ENCODE results near the gene SAP25. TPM values are rescaled to one million over a fixed set of nuclear protein-coding genes. Genes with fewer than 3 reads are reported as not detected.
A peak's percentile ranks its signal among the peaks of the same experiment; 100 is the strongest.

The SAP25 gene
- polyA plus RNA-seq, 3 donors = 67.2 TPM; not detected in 2

DNA sequence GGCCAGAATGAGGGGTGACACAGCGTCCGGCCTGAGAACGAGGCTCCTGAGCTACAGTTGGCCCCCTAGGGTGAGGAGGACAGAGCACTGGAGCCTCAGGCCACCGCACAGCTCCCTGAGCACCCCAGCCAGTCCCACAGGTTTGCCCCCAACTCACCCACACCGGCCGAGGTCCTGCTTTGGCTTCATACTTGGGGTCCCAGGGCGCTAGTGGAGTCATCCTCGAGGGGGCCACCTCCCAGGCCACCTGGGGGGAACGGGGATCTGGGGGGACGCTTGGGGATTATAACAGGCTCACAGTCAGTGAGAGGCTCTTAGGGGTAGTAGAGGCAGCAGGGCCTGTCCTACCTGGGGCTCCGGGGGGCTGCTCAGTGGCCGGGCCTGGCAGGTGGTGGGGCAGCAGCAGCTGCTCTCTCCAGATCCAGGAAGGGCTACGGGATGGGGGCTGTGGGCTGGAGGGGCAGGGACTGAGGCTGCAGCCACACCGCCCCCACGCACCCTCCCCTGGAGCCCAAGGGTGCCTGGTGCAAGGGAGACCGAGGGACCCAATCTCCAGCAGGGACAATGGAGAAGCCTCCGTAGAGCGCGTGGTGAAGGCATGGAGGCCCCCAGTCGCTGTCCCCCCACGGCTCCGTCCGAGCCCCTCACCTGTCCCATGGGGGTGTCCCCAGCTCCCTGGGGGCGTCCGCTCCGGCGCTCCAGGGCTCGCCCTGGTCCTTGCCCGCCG, 588 bp downstream of the SAP25 start:
- Mint-ChIP-seq H3K27me3 (ENCODE audit: low read depth in 3 of 3) (peaks cover 28 to 55% (median 41%) of the 10 kb centered on the region in 3 donors), H3K27ac (no peak overlapping the region), H3K4me3 (no peak overlapping the region), H3K4me1 (peaks cover 32% of the 10 kb centered on the region), H3K36me3 (peaks cover 23 to 40% of the 10 kb centered on the region in 2 donors), H3K9me3 (peaks cover 0 to 17% (median 3%) of the 10 kb centered on the region in 7 donors)
- H3K4me2 ChIP-seq (replicated peaks; ENCODE audit: extremely low read depth, low read length, poor library complexity, severe bottlenecking) = no peak overlapping the region
- H3K4me3 ChIP-seq (replicated peaks in 1 of 3; ENCODE audit: low read depth in 2 of 3, low read length in 3 of 3) = no peak overlapping the region
- H3K27ac ChIP-seq (ENCODE audit: low read depth in 1 of 2, low read length in 2 of 2) = no peak overlapping the region
- H3K4me1 ChIP-seq (ENCODE audit: control insufficient read depth in 1 of 2, insufficient read depth in 2 of 2, low read length in 2 of 2) = peaks cover 27 to 39% of the 10 kb centered on the region in 2 donors
- H3K27me3 ChIP-seq (ENCODE audit: control insufficient read depth in 2 of 2, insufficient read depth in 2 of 2, low read length in 2 of 2) = peaks cover 3 to 38% of the 10 kb centered on the region in 2 donors
- DNase-seq = no peak
- no peaks in the 10 kb centered on the region for H3K79me2 ChIP-seq (ENCODE audit: insufficient read depth, low read length)
- 98% methylated on average over 25 of the region's 30 CpGs for WGBS (ENCODE audit: insufficient coverage)
- no peak for TF ChIP-seq CTCF (IDR thresholded peaks at IDR 0.05)
- intact Hi-C loops (cut with micrococcal nuclease) = no loop called here
- no peak overlapping the region for H3K9ac ChIP-seq (ENCODE audit: insufficient read depth, low read length, poor library complexity, severe bottlenecking)
- peaks cover 58 to 66% of the 10 kb centered on the region in 2 donors for H3K36me3 ChIP-seq (replicated peaks in 1 of 2; ENCODE audit: control insufficient read depth in 1 of 2, insufficient read depth in 2 of 2, low read length in 2 of 2)
- H4K20me1 ChIP-seq (ENCODE audit: insufficient read depth, low read length) = peaks cover 96% of the 10 kb centered on the region
- H3K9me3 ChIP-seq (replicated peaks in 1 of 2; ENCODE audit: control insufficient read depth in 1 of 2, insufficient read depth in 1 of 2, low read length in 2 of 2) = no peaks in the 10 kb centered on the region
- H2AFZ ChIP-seq (ENCODE audit: insufficient read depth, low read depth, low read length, poor library complexity, severe bottlenecking) = no peak overlapping the region

- no peaks in the 10 kb centered on the region for H3K79me2 ChIP-seq (ENCODE audit: insufficient read depth, low read length)
- H3K36me3 ChIP-seq (replicated peaks in 1 of 2; ENCODE audit: control insufficient read depth in 1 of 2, insufficient read depth in 2 of 2, low read length in 2 of 2) = peaks cover 51 to 59% of the 10 kb centered on the region in 2 donors
- H4K20me1 ChIP-seq (ENCODE audit: insufficient read depth, low read length) = peaks cover 89% of the 10 kb centered on the region
- H3K27ac ChIP-seq (ENCODE audit: low read depth in 1 of 2, low read length in 2 of 2) = no peak overlapping the region
- Mint-ChIP-seq H3K4me3 (peak overlapping the region in 1 of 2 donors; percentile 30), H3K27me3 (ENCODE audit: low read depth in 3 of 3) (peaks cover 28 to 56% (median 41%) of the 10 kb centered on the region in 3 donors), H3K9me3 (peaks cover 0 to 17% (median 3%) of the 10 kb centered on the region in 7 donors), H3K36me3 (peaks cover 23 to 33% of the 10 kb centered on the region in 2 donors), H3K27ac (peak overlapping the region in 2 of 7 donors; percentile 18 to 36), H3K4me1 (peaks cover 38% of the 10 kb centered on the region)
- intact Hi-C loops (cut with micrococcal nuclease) = no loop called here
- TF ChIP-seq CTCF (IDR thresholded peaks at IDR 0.05) = no peak
- no peak overlapping the region for H3K4me3 ChIP-seq (replicated peaks in 1 of 3; ENCODE audit: low read depth in 2 of 3, low read length in 3 of 3)
- H3K9ac ChIP-seq (ENCODE audit: insufficient read depth, low read length, poor library complexity, severe bottlenecking) = no peak overlapping the region
- peaks cover 27 to 45% of the 10 kb centered on the region in 2 donors for H3K4me1 ChIP-seq (ENCODE audit: control insufficient read depth in 1 of 2, insufficient read depth in 2 of 2, low read length in 2 of 2)
- peaks cover 3 to 38% of the 10 kb centered on the region in 2 donors for H3K27me3 ChIP-seq (ENCODE audit: control insufficient read depth in 2 of 2, insufficient read depth in 2 of 2, low read length in 2 of 2)
- no peaks in the 10 kb centered on the region for H3K9me3 ChIP-seq (replicated peaks in 1 of 2; ENCODE audit: control insufficient read depth in 1 of 2, insufficient read depth in 1 of 2, low read length in 2 of 2)
- no peak for DNase-seq
- no peak overlapping the region for H2AFZ ChIP-seq (ENCODE audit: insufficient read depth, low read depth, low read length, poor library complexity, severe bottlenecking)
- WGBS (ENCODE audit: insufficient coverage) = 92% methylated on average over 20 of the region's 20 CpGs
- H3K4me2 ChIP-seq (replicated peaks; ENCODE audit: extremely low read depth, low read length, poor library complexity, severe bottlenecking) = no peak overlapping the region
Observed at GRCh38 chr7:100572281-100572948, 1.3 kb downstream of the SAP25 start.

All from CD14-positive monocyte (primary cell).